ENCODE data around the gene RELA. TPM values are rescaled to one million over a fixed set of nuclear protein-coding genes. Genes with fewer than 3 reads are reported as not detected.

RELA gene
- total and polyA plus RNA-seq, 8 donors, result 29.8 to 46.6 (median 35.4) TPM

GRCh38 chr11:65617990-65618751, 44.5 kb downstream of the RELA start:
- Histone ChIP-seq H3K9me3 (no peaks in the 10 kb centered on the region), H3K4me1 (peaks cover 5 to 10% (median 9%) of the 10 kb centered on the region in 3 donors), H3K36me3 (peaks cover 6 to 25% (median 18%) of the 10 kb centered on the region in 3 donors), H3K4me3 (no peak overlapping the region), H3K27me3 (no peaks in the 10 kb centered on the region), H3K27ac (no peak overlapping the region)
- intact Hi-C loops (cut with DNase I), result no loop called here
- 90 to 93% methylated on average over 32 to 33 of the region's 33 CpGs for WGBS, 2 donors
- FAIRE-seq, result no peak
- no peak for TF ChIP-seq CTCF (IDR thresholded peaks at IDR 0.05)
- peak in 2 of 6 donors; percentile 52 to 77 for DNase-seq
- no peak for ATAC-seq

- no peak for FAIRE-seq
- H3K36me3 ChIP-seq, result peaks cover 6 to 25% (median 18%) of the 10 kb centered on the region in 3 donors
- WGBS, 2 donors, result 85 to 88% methylated on average over 17 of the region's 17 CpGs
Measured at GRCh38 chr11:65617136-65617850, 45.4 kb downstream of the RELA start.

GRCh38 chr11:65616575-65617001, 46.1 kb downstream of the RELA start:
- intact Hi-C loops (cut with DNase I), result no loop called here
- H3K4me1 ChIP-seq, result peaks cover 13 to 25% (median 24%) of the 10 kb centered on the region in 3 donors
- peak in 1 of 6 donors; percentile 32 for DNase-seq
- no peak for TF ChIP-seq CTCF (IDR thresholded peaks at IDR 0.05)
- peaks cover 6 to 22% (median 18%) of the 10 kb centered on the region in 3 donors for H3K36me3 ChIP-seq
- peak overlapping the region in 1 of 4 donors; percentile 64 for H3K27ac ChIP-seq
- WGBS, 2 donors, result 24 to 33% methylated on average over 10 of the region's 10 CpGs
- no peaks in the 10 kb centered on the region for H3K9me3 ChIP-seq
- ATAC-seq, result no peak
- H3K27me3 ChIP-seq, result no peaks in the 10 kb centered on the region
- FAIRE-seq, result no peak
- H3K4me3 ChIP-seq, result peak overlapping the region; percentile 88 to 96 (median 92)

More at GRCh38 chr11:65617136-65617850, 45.4 kb downstream of the RELA start:
- Histone ChIP-seq H3K27me3 (no peaks in the 10 kb centered on the region), H3K4me1 (peaks cover 11 to 18% (median 17%) of the 10 kb centered on the region in 3 donors), H3K9me3 (no peaks in the 10 kb centered on the region), H3K4me3 (peak overlapping the region in 1 of 4 donors; percentile 96), H3K27ac (no peak overlapping the region)
- intact Hi-C loops (cut with DNase I), result no loop called here
- ATAC-seq (no peak), DNase-seq (peak in 2 of 6 donors; percentile 35 to 55)
- TF ChIP-seq CTCF (IDR thresholded peaks at IDR 0.05), result no peak

- DNase-seq (no peak), ATAC-seq (no peak), FAIRE-seq (no peak)
Measured at GRCh38 chr11:65615950-65616574, 46.7 kb downstream of the RELA start.

More at GRCh38 chr11:65615950-65616574, 46.7 kb downstream of the RELA start:
- Histone ChIP-seq H3K4me1 (peaks cover 13 to 25% (median 24%) of the 10 kb centered on the region in 3 donors), H3K27ac (peak overlapping the region; percentile 59 to 88 (median 70)), H3K36me3 (peaks cover 6 to 22% (median 18%) of the 10 kb centered on the region in 3 donors), H3K9me3 (no peaks in the 10 kb centered on the region), H3K27me3 (no peaks in the 10 kb centered on the region), H3K4me3 (peak overlapping the region; percentile 88 to 96 (median 92))
- TF ChIP-seq CTCF (IDR thresholded peaks at IDR 0.05), result no peak
- intact Hi-C loops (cut with DNase I), result no loop called here
- WGBS, 2 donors, result 1 to 2% methylated on average over 39 to 50 of the region's 50 CpGs

Measured in pancreas (tissue), 10 donors.